Measurements from ENCODE around the gene PLEKHG1.

PLEKHG1 gene

DNA sequence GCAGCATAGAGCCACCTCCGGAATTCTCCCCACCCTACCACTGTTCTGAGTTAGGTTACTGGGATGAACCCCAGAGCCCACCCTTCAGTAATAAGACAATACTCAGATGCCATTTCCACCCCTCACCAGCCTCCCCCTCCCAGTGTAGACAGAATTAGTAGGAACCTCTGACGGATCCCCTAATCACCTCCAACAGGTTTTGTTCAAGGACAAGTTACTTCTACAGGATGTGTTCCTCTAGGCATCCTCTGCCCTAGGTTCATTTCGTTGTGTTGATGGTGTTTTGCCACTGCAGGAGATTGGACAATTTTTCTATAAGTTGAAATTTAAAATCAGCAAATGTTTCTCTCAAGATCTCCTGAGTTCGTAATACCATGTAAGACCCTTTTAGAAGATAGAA, 22.8 kb downstream of the PLEKHG1 start:
- DNase-seq, result no peak

- no peak for DNase-seq
Measured at GRCh38 chr6:150622941-150623874, 23.5 kb downstream of the PLEKHG1 start.

- DNase-seq, result no peak
Measured at GRCh38 chr6:150624191-150624590, 24.5 kb downstream of the PLEKHG1 start.

GRCh38 chr6:150625927-150626326, 26.2 kb downstream of the PLEKHG1 start:
- DNase-seq, result no peak

- no peak for DNase-seq
Measured at GRCh38 chr6:150627154-150627553, 27.5 kb downstream of the PLEKHG1 start.

DNA sequence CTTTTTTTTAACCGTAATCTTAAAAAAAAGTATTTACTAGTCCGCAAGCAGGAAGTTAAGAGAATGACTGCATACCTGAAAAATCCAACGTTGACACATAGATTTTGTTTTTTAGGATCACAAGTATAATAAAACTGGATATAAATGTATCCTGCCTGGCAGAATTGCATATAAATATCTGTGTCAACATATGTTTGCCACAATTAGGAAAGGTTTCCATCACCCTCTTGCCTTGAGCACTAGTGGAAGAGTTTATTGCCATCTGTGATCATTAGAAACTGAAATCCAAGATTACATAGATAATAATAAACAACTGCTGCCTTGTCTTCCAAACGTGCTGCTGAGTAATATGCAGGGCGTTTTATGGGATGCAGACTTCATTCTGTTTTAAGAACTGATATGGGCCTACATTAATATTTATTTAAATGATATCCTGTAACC, 27.9 kb downstream of the PLEKHG1 start:
- no peak for DNase-seq

DNA sequence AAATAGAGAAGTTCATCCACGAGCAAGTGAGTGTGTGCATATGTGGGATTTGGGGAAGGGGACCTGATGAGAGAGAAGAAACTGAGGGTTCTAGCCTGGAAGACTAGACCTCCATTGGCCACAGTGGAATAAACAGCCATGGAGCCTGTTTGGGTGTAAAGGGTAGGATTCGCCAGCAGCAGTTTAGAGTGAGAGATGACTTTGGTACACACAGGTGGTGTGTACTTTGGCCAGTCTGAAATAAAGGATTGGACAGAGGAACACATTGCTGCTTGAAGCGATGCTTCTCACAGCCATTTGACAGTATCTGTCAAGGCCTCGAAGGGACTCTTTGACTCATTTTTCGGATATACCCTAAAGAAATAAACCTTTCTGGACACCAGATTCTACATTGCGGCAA, 29.2 kb downstream of the PLEKHG1 start:
- no peak for DNase-seq

DNA sequence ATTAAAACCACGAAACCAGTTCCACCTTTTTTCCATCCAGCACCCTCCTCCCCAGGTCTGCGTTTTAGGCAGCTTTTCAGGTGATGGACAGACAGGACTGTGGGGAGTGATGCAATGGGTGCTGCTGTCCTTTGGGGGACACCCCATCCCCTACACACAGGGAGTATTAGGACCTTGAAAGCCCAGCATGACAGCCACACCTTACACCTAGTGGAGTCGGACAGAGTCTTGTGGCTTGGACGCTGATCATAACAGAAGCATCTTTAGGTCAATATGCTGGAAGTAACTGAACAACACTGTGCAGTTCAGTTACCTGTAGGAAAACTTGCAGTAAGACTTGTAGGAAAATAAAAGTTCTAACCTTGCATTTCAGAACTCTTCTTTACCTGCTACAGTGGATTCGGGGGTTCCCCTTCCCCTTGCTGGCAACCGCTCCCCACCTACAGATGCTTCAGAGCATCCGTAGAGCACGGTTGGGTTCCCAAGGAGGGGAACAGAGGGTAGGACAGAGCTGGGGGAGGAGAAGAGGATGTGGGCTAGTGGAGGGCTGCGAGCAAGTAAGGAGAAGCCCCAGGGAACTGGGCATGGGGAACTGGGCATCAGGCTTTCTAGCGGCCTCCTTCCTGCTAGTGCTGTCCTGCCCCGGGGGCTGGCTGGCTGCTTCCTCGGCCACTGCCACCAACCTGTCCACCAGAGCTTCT, 31.7 kb downstream of the PLEKHG1 start:
- no peak for DNase-seq

- DNase-seq, result no peak
Measured at GRCh38 chr6:150631984-150632642, 32.4 kb downstream of the PLEKHG1 start.

GRCh38 chr6:150632785-150633485, 33.2 kb downstream of the PLEKHG1 start:
- DNase-seq, result no peak

DNA sequence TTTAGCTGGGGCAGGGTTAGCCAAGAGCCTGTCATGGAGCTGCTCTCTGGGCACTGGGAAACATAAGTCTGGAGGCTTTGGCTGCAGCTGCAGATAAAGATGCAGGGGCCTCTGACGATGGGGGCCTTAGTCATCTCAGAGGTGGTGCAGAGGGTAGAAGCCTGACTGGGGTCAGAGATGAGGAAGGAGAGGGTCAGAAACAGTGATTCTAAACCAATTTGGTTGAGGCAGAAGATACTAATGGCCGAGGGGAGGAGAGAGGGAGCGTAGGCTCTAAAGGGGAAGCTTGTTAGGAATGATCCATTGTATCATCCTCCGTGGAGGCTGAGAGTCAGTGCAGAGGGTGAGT, 33.8 kb downstream of the PLEKHG1 start:
- no peak for DNase-seq

GRCh38 chr6:150634176-150634963, 34.7 kb downstream of the PLEKHG1 start:
- DNase-seq, result no peak

DNA sequence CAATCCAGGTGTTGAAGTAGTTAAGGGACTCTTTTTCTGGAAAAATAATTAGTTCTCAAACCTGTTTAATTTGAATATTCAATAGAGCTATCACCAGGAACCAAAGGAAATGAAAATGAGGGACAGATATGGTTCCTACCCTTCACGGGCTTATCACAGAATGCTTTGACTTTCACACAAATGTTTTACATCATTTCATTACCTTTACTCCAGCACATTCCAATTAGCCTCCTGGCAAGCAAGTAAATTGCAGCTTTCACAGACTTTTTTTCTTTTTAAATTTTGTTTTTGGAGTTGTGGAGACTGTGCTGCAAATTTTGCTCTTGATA, 35.2 kb downstream of the PLEKHG1 start:
- no peak for DNase-seq

GRCh38 chr6:150635906-150636514, 36.3 kb downstream of the PLEKHG1 start:
- no peak for DNase-seq

- DNase-seq, result no peak
Measured at GRCh38 chr6:150636808-150637207, 37.1 kb downstream of the PLEKHG1 start.

DNA sequence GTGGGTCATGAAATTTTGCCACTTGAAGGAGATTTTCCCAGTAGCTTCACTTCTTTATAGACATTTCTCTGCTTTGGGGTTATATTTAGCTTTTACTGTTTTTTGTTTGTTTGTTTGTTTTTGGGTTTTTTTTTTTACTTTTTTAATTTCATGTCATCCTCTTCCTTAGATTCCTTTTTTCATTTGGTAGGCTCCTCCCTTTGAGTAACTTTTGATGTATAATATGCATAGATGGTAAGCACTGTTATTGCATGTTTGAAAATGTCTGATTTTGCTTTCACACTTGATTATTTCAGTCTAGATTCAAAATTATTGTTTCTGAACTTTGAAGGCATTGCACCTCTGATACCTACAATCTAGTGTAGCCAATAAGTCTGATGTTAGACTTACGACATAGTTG, 37.6 kb downstream of the PLEKHG1 start:
- DNase-seq, result no peak

GRCh38 chr6:150638267-150638666, 38.6 kb downstream of the PLEKHG1 start:
- DNase-seq, result no peak

- no peak for DNase-seq
Measured at GRCh38 chr6:150638765-150639164, 39.1 kb downstream of the PLEKHG1 start.

- no peak for DNase-seq
Measured at GRCh38 chr6:150639823-150640331, 40.2 kb downstream of the PLEKHG1 start.

DNA sequence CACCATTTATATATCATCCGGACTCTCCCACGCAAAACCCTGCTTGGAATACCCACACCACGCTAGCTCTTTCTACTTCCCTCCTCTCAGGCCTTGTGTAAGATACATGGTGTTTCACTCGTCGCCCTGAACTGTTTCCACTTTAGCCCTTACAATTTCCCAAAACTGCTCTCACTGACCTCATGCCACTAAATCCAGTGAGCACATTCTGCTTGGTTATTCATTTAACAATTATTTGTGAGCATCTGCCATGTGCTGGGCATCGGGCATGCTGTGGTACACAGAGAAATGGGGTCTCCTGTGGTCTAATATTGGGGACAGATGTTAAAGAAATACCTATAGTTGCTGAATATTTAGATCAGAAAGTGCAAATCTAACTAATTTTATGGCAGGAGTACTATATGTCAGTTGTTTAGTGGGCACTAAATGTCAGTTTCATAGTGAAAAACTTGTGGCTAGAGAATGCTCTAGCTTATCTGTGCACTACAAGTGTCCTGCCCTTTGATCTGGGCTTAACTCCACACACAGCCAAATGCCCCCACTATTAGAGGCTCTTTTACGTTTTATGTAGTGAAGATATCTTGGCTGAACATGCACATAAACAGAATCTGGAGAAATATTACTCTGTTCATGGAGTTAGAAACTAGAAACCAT, 41.0 kb downstream of the PLEKHG1 start:
- no peak for DNase-seq
